ENCODE data around the gene AVP. TPM values are rescaled to one million over a fixed set of nuclear protein-coding genes. Genes with fewer than 3 reads are reported as not detected.

AVP gene
- total RNA-seq, 2 donors from 2014 or later, result not detected

DNA sequence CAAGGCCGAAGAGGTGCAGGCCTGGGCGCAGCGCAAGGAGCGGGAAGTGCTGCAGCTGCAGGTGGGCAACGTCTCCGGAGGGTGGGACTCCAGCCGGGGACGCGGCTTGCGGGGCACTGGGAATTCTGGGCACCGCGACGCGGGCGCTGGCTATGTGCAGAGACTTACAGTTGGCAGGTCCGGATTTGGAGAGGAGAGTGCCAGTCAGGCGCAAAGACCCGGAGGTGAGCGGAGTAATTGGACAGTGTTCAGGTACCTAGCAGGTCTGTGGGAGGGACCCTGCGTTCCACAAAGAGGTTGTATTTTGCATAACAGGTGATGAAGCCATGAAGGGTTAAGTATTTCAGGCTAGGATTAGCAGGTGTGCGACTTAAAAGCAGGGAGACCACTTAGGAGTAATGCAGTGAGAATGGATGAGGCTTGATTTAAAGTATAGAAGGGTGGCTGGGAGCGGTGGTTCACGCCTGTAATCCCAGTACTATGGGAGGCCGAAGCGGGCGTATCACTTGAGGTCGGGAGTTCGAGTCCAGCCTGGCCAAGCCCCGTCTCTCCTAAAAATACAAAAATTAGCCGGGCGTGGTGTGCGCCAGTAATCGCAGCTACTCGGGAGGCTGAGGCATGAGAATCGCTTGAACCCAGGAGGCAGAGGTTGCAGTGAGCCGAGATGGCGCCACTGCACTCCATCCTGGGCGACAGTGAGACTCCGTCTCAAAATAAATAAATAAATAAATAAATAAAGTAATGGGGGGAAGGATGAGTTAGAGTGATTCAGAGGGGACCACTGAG is 37.7 kb downstream of the AVP start:
- H3K27ac ChIP-seq, result peak overlapping the region in 1 of 2 donors; percentile 90
- no peak for ATAC-seq (ENCODE audit: insufficient number of reproducible peaks, low FRiP score, low read depth)
- TF ChIP-seq, protein P1, sequence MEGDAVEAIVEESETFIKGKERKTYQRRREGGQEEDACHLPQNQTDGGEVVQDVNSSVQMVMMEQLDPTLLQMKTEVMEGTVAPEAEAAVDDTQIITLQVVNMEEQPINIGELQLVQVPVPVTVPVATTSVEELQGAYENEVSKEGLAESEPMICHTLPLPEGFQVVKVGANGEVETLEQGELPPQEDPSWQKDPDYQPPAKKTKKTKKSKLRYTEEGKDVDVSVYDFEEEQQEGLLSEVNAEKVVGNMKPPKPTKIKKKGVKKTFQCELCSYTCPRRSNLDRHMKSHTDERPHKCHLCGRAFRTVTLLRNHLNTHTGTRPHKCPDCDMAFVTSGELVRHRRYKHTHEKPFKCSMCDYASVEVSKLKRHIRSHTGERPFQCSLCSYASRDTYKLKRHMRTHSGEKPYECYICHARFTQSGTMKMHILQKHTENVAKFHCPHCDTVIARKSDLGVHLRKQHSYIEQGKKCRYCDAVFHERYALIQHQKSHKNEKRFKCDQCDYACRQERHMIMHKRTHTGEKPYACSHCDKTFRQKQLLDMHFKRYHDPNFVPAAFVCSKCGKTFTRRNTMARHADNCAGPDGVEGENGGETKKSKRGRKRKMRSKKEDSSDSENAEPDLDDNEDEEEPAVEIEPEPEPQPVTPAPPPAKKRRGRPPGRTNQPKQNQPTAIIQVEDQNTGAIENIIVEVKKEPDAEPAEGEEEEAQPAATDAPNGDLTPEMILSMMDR (IDR thresholded peaks at IDR 0.05), result no peak
- H3K4me1 ChIP-seq (ENCODE audit: control insufficient read depth in 1 of 2, low read depth in 2 of 2), result peaks cover 17 to 33% of the 10 kb centered on the region in 2 donors
- H3K27me3 ChIP-seq (replicated peaks; ENCODE audit: insufficient read depth), result no peaks in the 10 kb centered on the region
- DNase-seq (ENCODE audit: low spot score), result no peak
- peaks cover 22% of the 10 kb centered on the region for H3K36me3 ChIP-seq
- no peaks in the 10 kb centered on the region for H3K9me3 ChIP-seq
- peak overlapping the region; percentile 97 for H3K4me3 ChIP-seq

DNA sequence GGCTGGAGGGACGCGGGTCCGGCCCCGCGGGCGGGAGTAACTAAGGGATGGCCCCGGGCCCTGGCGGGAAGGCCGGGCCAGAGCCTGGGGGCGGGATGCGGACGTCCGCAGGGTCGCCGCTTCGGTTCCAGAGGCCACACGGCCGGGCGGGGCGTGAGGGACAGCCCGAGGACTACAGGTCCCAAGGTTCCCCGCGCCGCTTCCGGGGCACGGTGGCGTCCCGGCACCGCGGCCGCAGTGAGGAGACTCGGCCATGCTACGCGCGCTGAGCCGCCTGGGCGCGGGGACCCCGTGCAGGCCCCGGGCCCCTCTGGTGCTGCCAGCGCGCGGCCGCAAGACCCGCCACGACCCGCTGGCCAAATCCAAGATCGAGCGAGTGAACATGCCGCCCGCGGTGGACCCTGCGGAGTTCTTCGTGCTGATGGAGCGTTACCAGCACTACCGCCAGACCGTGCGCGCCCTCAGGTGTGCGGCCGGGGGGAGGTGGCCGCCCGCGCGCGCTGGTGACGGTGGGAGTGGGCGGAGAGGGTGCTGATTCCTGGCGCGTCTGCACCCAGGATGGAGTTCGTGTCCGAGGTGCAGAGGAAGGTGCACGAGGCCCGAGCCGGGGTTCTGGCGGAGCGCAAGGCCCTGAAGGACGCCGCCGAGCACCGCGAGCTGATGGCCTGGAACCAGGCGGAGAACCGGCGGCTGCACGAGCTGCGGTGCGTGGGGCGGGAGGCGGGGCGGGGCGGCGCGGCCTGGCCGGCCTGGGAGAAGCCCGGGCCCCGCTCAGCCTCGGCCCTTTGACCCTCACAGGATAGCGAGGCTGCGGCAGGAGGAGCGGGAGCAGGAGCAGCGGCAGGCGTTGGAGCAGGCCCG is 38.5 kb downstream of the AVP start, which contains the start of gene MRPS26:
TSS of gene MRPS26 (plus strand) at position 237 of the 861 bp plus-strand sequence. CDS start at position 254, 17 bp downstream.
- peak; percentile 71 for ATAC-seq (ENCODE audit: insufficient number of reproducible peaks, low FRiP score, low read depth)

DNA sequence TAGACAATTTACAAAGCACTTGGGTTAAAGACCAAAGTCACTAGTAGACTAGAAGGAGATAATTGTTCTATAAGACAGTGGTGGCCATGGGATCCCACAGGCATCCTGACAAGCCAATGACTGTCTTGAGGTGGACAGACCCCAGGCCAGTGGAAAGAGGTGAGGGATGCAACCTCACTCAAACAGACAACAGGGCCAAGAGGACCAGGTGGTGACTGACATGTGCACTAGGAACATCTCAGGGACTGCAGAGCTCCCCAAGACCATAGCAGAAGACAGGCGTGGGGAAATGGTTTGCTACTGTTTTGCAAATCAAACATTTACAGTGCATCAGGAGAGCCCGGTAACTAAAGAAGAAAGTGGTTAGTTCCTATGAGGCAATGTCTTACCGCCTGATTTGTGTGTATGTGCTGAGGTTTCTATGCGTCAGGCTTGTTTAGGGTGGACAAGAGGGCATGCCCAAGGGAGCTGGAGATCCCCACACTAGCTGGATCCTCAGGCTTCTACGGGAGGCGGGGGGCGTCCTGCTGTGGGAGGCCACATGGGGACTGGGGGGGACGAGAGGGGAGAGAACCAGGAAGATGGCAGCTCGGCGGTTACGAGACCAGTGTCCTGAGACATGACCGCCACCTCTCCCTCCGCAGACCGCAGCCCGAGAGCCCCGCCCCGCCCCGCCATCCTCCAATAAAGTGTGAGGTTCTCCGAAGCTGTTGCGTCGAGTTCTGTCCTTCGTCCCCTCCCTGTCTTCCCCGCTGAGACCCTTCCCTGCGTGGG is 39.3 kb downstream of the AVP start:
- DNase-seq (ENCODE audit: low spot score) (peak; percentile 50), ATAC-seq (ENCODE audit: insufficient number of reproducible peaks, low FRiP score, low read depth) (peak; percentile 28)
- peak overlapping the region; percentile 97 for H3K4me3 ChIP-seq
- H3K27ac ChIP-seq, result peak overlapping the region; percentile 90
- no peaks in the 10 kb centered on the region for H3K9me3 ChIP-seq
- H3K4me1 ChIP-seq (ENCODE audit: control insufficient read depth in 1 of 2, low read depth in 2 of 2), result peaks cover 19 to 38% of the 10 kb centered on the region in 2 donors
- H3K36me3 ChIP-seq, result peaks cover 22% of the 10 kb centered on the region
- TF ChIP-seq, protein P1 (IDR thresholded peaks at IDR 0.05), result no peak
- H3K27me3 ChIP-seq (replicated peaks; ENCODE audit: insufficient read depth), result no peaks in the 10 kb centered on the region

More for the DNA sequence above, 38.5 kb downstream of the AVP start, which contains the start of gene MRPS26:
- Histone ChIP-seq H3K4me1 (ENCODE audit: control insufficient read depth in 1 of 2, low read depth in 2 of 2) (peaks cover 19 to 38% of the 10 kb centered on the region in 2 donors), H3K36me3 (peaks cover 22% of the 10 kb centered on the region), H3K4me3 (peak within 1 kb of the TSS; percentile 97), H3K9me3 (no peaks in the 10 kb centered on the region), H3K27me3 (replicated peaks; ENCODE audit: insufficient read depth) (no peaks in the 10 kb centered on the region), H3K27ac (peak within 1 kb of the TSS; percentile 90)
- TF ChIP-seq, protein P1 (IDR thresholded peaks at IDR 0.05), result no peak
- peak; percentile 60 for DNase-seq (ENCODE audit: low spot score)

DNA sequence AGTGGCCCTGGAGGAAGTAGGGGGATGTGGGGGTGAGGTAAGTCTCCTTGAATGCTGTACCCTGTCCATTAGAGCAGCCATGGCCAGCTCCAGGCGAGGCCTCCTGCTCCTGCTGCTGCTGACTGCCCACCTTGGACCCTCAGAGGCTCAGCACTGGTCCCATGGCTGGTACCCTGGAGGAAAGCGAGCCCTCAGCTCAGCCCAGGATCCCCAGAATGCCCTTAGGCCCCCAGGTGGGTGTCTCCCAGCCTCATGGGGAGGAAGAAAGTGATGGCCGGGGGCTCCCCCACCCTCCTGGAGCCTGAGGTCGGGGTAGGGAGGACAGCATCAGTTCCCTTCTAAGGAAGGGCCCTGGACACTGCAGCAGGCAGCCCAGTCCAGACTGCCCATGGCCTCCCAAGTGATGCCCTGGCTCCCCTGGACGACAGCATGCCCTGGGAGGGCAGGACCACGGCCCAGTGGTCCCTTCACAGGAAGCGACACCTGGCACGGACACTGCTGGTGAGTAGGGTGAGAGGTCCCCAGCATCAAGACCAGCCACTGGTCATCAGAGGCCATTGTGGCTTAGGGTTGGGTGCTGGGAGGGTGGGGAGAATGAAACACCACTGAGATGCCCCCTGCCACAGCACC is 40.1 kb downstream of the AVP start:
- DNase-seq (ENCODE audit: low spot score) (no peak), ATAC-seq (ENCODE audit: insufficient number of reproducible peaks, low FRiP score, low read depth) (no peak)
- H3K27me3 ChIP-seq (replicated peaks; ENCODE audit: insufficient read depth), result no peaks in the 10 kb centered on the region
- peaks cover 22% of the 10 kb centered on the region for H3K36me3 ChIP-seq
- TF ChIP-seq, protein P1 (IDR thresholded peaks at IDR 0.05), result no peak
- no peaks in the 10 kb centered on the region for H3K9me3 ChIP-seq
- H3K4me3 ChIP-seq, result no peak overlapping the region
- no peak overlapping the region for H3K27ac ChIP-seq
- H3K4me1 ChIP-seq (ENCODE audit: control insufficient read depth in 1 of 2, low read depth in 2 of 2), result peaks cover 19 to 38% of the 10 kb centered on the region in 2 donors
